GM23338 (cell line): ENCODE results near the gene ALDOA.
A peak's percentile ranks its signal among the peaks of the same experiment; 100 is the strongest.

ENCODE experiments used
- EZH2phosphoT487 ChIP-seq: fragments of 200-600 bp; sonication (generic); IDR thresholded peaks from one replicate; pipeline ENCODE4 v1.8.1; 2018; ENCODE audit warnings: antibody characterized with exemption; ENCODE audit not compliant: unreplicated experiment
- TF ChIP-seq, protein P1 (sequence below), 2 experiments: fragments of 200-600 bp in 1 of 2; sonication (generic) in 1 of 2; conservative IDR thresholded peaks; 2 replicates each; pipeline versions ENCODE4 v1.5.1 to v1.6.1; 2016 to 2017; ENCODE audit warnings: antibody characterized with exemption in 2 of 2, low read depth in 2 of 2, mild to moderate bottlenecking in 2 of 2, moderate library complexity in 1 of 2

DNA sequence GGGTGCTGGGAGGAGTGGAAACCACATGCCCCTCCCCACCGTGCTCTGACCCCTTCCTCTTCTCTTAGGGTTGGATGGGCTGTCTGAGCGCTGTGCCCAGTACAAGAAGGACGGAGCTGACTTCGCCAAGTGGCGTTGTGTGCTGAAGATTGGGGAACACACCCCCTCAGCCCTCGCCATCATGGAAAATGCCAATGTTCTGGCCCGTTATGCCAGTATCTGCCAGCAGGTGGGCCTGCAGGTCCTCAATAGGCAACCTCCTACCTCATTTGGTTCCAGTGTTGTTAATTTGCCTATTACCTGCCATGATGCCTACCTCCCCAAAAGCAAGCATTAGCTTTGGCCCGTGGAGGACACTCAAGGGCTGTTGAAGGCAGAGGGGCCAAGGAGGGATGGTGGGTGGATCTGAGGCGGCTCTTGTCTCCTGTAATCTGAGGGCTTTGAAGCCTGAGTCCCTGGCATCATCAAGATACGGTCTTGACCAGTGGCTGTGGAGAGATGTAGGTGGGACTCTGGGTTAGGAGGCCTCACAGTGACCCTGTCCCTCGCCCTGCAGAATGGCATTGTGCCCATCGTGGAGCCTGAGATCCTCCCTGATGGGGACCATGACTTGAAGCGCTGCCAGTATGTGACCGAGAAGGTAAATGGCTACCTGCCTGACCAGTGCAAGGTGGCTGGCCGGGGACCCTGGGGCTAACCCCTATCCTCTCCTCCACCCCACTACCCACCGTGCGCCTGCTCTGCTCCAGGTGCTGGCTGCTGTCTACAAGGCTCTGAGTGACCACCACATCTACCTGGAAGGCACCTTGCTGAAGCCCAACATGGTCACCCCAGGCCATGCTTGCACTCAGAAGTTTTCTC is 3.4 kb downstream of the ALDOA start:
- TF ChIP-seq EZH2phosphoT487, result no peak
- TF ChIP-seq, protein P1, sequence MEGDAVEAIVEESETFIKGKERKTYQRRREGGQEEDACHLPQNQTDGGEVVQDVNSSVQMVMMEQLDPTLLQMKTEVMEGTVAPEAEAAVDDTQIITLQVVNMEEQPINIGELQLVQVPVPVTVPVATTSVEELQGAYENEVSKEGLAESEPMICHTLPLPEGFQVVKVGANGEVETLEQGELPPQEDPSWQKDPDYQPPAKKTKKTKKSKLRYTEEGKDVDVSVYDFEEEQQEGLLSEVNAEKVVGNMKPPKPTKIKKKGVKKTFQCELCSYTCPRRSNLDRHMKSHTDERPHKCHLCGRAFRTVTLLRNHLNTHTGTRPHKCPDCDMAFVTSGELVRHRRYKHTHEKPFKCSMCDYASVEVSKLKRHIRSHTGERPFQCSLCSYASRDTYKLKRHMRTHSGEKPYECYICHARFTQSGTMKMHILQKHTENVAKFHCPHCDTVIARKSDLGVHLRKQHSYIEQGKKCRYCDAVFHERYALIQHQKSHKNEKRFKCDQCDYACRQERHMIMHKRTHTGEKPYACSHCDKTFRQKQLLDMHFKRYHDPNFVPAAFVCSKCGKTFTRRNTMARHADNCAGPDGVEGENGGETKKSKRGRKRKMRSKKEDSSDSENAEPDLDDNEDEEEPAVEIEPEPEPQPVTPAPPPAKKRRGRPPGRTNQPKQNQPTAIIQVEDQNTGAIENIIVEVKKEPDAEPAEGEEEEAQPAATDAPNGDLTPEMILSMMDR (conservative IDR thresholded peaks at IDR 0.05; ENCODE audit: low read depth in 2 of 2), result peak; percentile 46
